IMR-90 (cell line): Measurements from ENCODE around the gene OR8G1. TPM values are rescaled to one million over a fixed set of nuclear protein-coding genes. Genes with fewer than 3 reads are reported as not detected.

Experiments
- ATAC-seq: fragments of 200-7000 bp; cut with Tn5 transposase; 2 replicates; pipeline ENCODE4 v1.9.1; 2020; ENCODE audit warnings: low read depth, mild to moderate bottlenecking, moderate library complexity
- BruUV-seq: library from RNA; stranded (reverse); fragments of 400-500 nt; replicated peaks from 2 replicates; lab custom pipeline; 2021; lab: Mats Ljungman, UMichigan
- CTCF ChIA-PET: fragments of 300-600 bp; formaldehyde crosslinking; extraction: SDS; loops from one replicate; lab custom pipeline; 2021; ENCODE audit warnings: antibody characterized with exemption; lab: Yijun Ruan, JAX
- POLR2A ChIA-PET: fragments of 300-600 bp; sonication (Branson Sonifier 250); formaldehyde crosslinking; loops from one replicate; lab custom pipeline; 2022; ENCODE audit warnings: antibody characterized with exemption; ENCODE audit not compliant: unreplicated experiment; lab: Charles Lee
- DNase-seq: peaks from one replicate; pipeline ENCODE4 v3.0.0; 2013
- H2AFZ ChIP-seq: replicated peaks from 2 replicates; pipeline ENCODE3; 2013; ENCODE audit warnings: low read length, mild to moderate bottlenecking; ENCODE audit not compliant: poor library complexity
- H2AK5ac ChIP-seq: 2 replicates; pipeline ENCODE4 v1.6.1; 2013; ENCODE audit warnings: low read depth, low read length, inconsistent platforms
- H2AK9ac ChIP-seq: replicated peaks from 2 replicates; pipeline ENCODE3; 2013; ENCODE audit warnings: mild to moderate bottlenecking, low read depth, low read length, moderate library complexity; ENCODE audit not compliant: poor library complexity
- H2BK120ac ChIP-seq: 2 replicates; pipeline ENCODE4 v1.6.1; 2013; ENCODE audit warnings: low read depth, low read length, inconsistent platforms
- H2BK15ac ChIP-seq: 3 replicates; pipeline ENCODE4 v1.6.1; 2013; ENCODE audit warnings: low read depth, low read length, inconsistent platforms
- H2BK20ac ChIP-seq: 2 replicates; pipeline ENCODE4 v1.6.1; 2013; ENCODE audit warnings: low read depth, mild to moderate bottlenecking, inconsistent platforms, low read length, moderate library complexity
- H2BK5ac ChIP-seq: 2 replicates; pipeline ENCODE4 v1.6.1; 2013; ENCODE audit warnings: mild to moderate bottlenecking, low read depth, low read length, inconsistent platforms; ENCODE audit not compliant: poor library complexity, severe bottlenecking
- H3K14ac ChIP-seq: replicated peaks from 2 replicates; pipeline ENCODE4 v1.6.1; 2013; ENCODE audit warnings: low read depth, low read length, inconsistent platforms
- H3K18ac ChIP-seq: 2 replicates; pipeline ENCODE4 v1.6.1; 2013; ENCODE audit warnings: low read depth, low read length, control low read depth
- H3K23ac ChIP-seq: 2 replicates; pipeline ENCODE4 v1.6.1; 2013; ENCODE audit warnings: low read depth, low read length, inconsistent platforms
- H3K27ac ChIP-seq: 2 replicates; pipeline ENCODE4 v1.5.1; 2013; ENCODE audit warnings: mild to moderate bottlenecking, control low read depth, low read length; ENCODE audit not compliant: insufficient read depth
- H3K27me3 ChIP-seq: 2 replicates; pipeline ENCODE4 v1.6.1; 2013; ENCODE audit warnings: low read length; ENCODE audit not compliant: control insufficient read depth, insufficient read depth
- H3K36me3 ChIP-seq: 2 replicates; pipeline ENCODE4 v1.6.1; 2013; ENCODE audit warnings: low read length, mixed read lengths; ENCODE audit not compliant: control insufficient read depth, insufficient read depth
- H3K4ac ChIP-seq: 2 replicates; pipeline ENCODE4 v1.6.1; 2013; ENCODE audit warnings: low read depth, low read length, inconsistent platforms
- H3K4me1 ChIP-seq: 2 replicates; pipeline ENCODE4 v1.6.1; 2013; ENCODE audit warnings: low read length, mixed read lengths; ENCODE audit not compliant: control insufficient read depth, insufficient read depth
- H3K4me2 ChIP-seq: 2 replicates; pipeline ENCODE4 v1.6.1; 2013; ENCODE audit warnings: low read depth, mild to moderate bottlenecking, control low read depth, low read length, moderate library complexity
- H3K4me3 ChIP-seq: 2 replicates; pipeline ENCODE4 v1.5.1; 2013; ENCODE audit warnings: low read depth, mild to moderate bottlenecking, control low read depth, low read length, moderate library complexity; ENCODE audit not compliant: insufficient read depth
- H3K56ac ChIP-seq: 2 replicates; pipeline ENCODE4 v1.6.1; 2013; ENCODE audit warnings: low read length, inconsistent platforms; ENCODE audit not compliant: insufficient read depth; ENCODE audit errors: extremely low read depth
- H3K79me1 ChIP-seq, 2 experiments: 2 replicates each; pipeline ENCODE4 v1.6.1; 2013; ENCODE audit warnings: low read length in 2 of 2, inconsistent platforms in 1 of 2, low read depth in 1 of 2
- H3K9ac ChIP-seq: 2 replicates; pipeline ENCODE4 v1.6.1; 2013; ENCODE audit warnings: low read depth, low read length, control low read depth
- H3K9me1 ChIP-seq: 2 replicates; pipeline ENCODE4 v1.6.1; 2013; ENCODE audit warnings: low read length, inconsistent platforms; ENCODE audit not compliant: insufficient read depth
- H3K9me3 ChIP-seq: 2 replicates; pipeline ENCODE4 v1.6.1; 2013; ENCODE audit warnings: low read length; ENCODE audit not compliant: control insufficient read depth, insufficient read depth
- H4K20me1 ChIP-seq: 2 replicates; pipeline ENCODE4 v1.6.1; 2013; ENCODE audit warnings: low read length, inconsistent platforms; ENCODE audit not compliant: insufficient read depth
- H4K5ac ChIP-seq: 2 replicates; pipeline ENCODE4 v1.6.1; 2013; ENCODE audit warnings: mild to moderate bottlenecking, low read depth, low read length, control low read depth
- H4K8ac ChIP-seq, 2 experiments: 2 replicates each; pipeline ENCODE4 v1.6.1; 2013; ENCODE audit warnings: low read depth in 2 of 2, low read length in 2 of 2, control low read depth in 1 of 2, inconsistent platforms in 1 of 2
- H4K91ac ChIP-seq: 2 replicates; pipeline ENCODE4 v1.6.1; 2013; ENCODE audit warnings: low read depth, low read length, inconsistent platforms; ENCODE audit not compliant: insufficient read depth
- FOS ChIP-seq: fragments of 150-350 bp; IDR thresholded peaks from 2 replicates; pipeline ENCODE4 v1.6.1; 2016; ENCODE audit warnings: low read depth, low read length
- MAFK ChIP-seq: IDR thresholded peaks from 2 replicates; pipeline ENCODE4 v1.6.1; 2012; ENCODE audit warnings: low read depth, low read length, improper control_type of control experiment
- RFX5 ChIP-seq: IDR thresholded peaks from 2 replicates; pipeline ENCODE4 v1.8.0; 2012; ENCODE audit warnings: low read depth, mild to moderate bottlenecking, low read length, moderate library complexity
- WGBS, 2 experiments: methylation state at CpG; one replicate each; pipeline versions ENCODE4 v1.1.5 to v1.1.7; 2013; ENCODE audit warnings: missing lambda C conversion rate in 2 of 2; ENCODE audit not compliant: insufficient read length in 1 of 2; ENCODE audit errors: extremely low coverage in 2 of 2; 5-methylcytosine and 5-hydroxymethylcytosine counted together
- dilution Hi-C: fragments of 300-500 bp; cut with HindIII; formaldehyde crosslinking; loops from one replicate; pipeline ENCODE4 v1.14.3; 2018; ENCODE audit warnings: low sequenced_read_pairs; ENCODE audit not compliant: unreplicated experiment
- in situ Hi-C: fragments of 300-500 bp; cut with MboI; formaldehyde crosslinking; loops from 3 replicates; pipeline ENCODE4 v1.14.3; 2019; ENCODE audit warnings: low sequenced_read_pairs, inconsistent platforms, mixed read lengths
- intact Hi-C: fragments of 100-400 bp; cut with micrococcal nuclease; formaldehyde crosslinking; loops from 2 replicates; pipeline ENCODE4 v1.10.0; 2022
- polyA plus RNA-seq, 3 experiments: library from polyadenylated mRNA; depleted of rRNA; stranded (reverse); fragments of >200 nt; gene quantifications; 2 replicates each; pipeline ENCODE4 v1.2.3, GENCODE V29; 2012; ENCODE audit warnings: low replicate concordance in 1 of 3
- total RNA-seq: library from RNA; depleted of rRNA; stranded (reverse); fragments of >200 nt; gene quantifications from 2 replicates; pipeline ENCODE4 v1.2.3, GENCODE V29; 2012

The OR8G1 gene
- total and polyA plus RNA-seq, 2 of the 4 experiments (the other 2 are of a cell fraction): not detected

GRCh38 chr11:124197999-124198398 is 42.9 kb upstream of the OR8G1 start:
- Histone ChIP-seq H3K14ac (no peak overlapping the region), H2BK5ac (no peak overlapping the region), H3K79me1 (no peaks in the 10 kb centered on the region), H3K27ac (no peak overlapping the region), H3K9me3 (no peaks in the 10 kb centered on the region), H4K20me1 (no peaks in the 10 kb centered on the region), H2AK5ac (no peak overlapping the region), H4K8ac (no peak overlapping the region), H3K9ac (no peak overlapping the region), H3K4me3 (no peak overlapping the region), H2AK9ac (no peak overlapping the region), H3K9me1 (no peaks in the 10 kb centered on the region), H3K56ac (no peak overlapping the region), H3K18ac (no peak overlapping the region), H3K4ac (no peak overlapping the region), H3K27me3 (no peaks in the 10 kb centered on the region), H3K23ac (no peak overlapping the region), H3K4me1 (no peaks in the 10 kb centered on the region), H2BK15ac (no peak overlapping the region), H2BK120ac (no peak overlapping the region), H2AFZ (no peak overlapping the region), H2BK20ac (no peak overlapping the region), H3K36me3 (no peaks in the 10 kb centered on the region), H4K5ac (no peak overlapping the region), H4K91ac (no peak overlapping the region), H3K4me2 (no peak overlapping the region)
- dilution Hi-C loops: no loop called here
- ChIA-PET CTCF (no interaction called here), POLR2A (no interaction called here)
- DNase-seq: no peak
- intact Hi-C loops: no loop called here
- ATAC-seq: no peak
- TF ChIP-seq FOS (no peak), MAFK (no peak), RFX5 (no peak)
- BruUV-seq: no TSS peak
- in situ Hi-C loops: loop anchor here (5.0 kb wide), 1 partner anchor 126 kb away; no protein-coding TSS in a partner anchor
- no CpG with 5 or more reads among the region's 2 CpGs for WGBS, 2 experiments
